GM18519 (cell line): ENCODE measurements around the gene SYNE3.

Experiments used
- ATAC-seq: cut with Tn5 transposase; IDR thresholded peaks from one replicate; pipeline ENCODE4 v1.9.1; 2021; ENCODE audit warnings: mild to moderate bottlenecking, moderate library complexity; ENCODE audit not compliant: unreplicated experiment, low FRiP score

SYNE3 gene

DNA sequence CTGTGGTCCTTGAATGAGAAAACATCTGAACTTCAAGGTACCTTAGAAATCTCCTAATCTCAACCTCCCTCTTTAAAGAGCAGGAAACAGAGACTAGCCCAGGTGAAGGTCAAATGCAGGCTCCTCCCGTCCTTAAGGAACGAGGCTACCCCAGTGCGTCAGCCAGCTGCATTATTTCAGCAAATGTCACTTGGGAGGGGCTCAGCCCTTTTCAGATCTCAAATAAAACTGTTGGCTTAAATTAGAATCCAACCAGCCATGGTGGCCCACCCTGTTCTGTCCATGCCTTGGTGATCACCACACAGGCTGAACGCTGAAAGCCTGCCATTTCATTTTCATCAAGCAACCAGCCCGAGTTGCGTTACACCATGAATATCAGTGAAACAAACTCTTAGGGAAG is 7.0 kb downstream of the SYNE3 start:
- ATAC-seq: no peak

DNA sequence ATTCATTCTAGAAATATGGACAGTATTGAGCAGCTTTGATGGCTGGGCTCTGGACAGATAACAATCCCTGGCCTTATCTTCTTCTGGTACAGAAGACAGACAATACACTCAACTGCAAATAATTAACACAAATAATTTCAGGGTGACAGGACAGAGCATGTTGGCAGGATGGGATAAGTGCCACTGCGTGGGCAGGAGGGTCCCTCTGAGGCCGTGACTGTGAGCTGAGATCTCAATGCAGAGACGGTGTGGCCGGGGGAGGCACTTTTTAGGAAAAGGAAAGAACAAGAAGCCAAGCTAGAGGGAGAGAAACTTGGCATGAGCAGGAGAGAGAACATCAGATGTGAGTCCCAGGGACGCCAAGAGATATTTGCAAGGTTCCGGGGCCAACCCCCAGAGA is 8.1 kb downstream of the SYNE3 start:
- no peak for ATAC-seq

DNA sequence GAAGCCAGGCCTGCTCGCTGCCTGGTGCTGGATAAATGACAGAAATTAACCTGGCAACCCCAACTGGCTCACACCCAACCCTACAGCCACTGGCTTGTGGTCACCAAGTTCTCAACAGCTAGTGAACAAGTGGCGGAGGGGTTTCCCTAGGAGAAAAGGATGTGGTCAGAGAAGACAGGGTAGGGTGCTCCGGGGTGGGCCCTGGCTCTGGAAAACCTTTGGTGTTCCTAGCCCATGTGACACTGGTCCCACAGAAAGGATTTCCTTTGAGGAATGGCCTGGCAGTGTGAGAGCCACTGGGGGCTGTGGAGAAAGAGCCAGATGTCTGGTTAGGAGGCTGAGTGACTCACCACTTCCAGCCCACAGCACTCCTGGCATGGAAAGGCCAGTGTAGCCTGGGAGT is 8.7 kb downstream of the SYNE3 start:
- no peak for ATAC-seq

DNA sequence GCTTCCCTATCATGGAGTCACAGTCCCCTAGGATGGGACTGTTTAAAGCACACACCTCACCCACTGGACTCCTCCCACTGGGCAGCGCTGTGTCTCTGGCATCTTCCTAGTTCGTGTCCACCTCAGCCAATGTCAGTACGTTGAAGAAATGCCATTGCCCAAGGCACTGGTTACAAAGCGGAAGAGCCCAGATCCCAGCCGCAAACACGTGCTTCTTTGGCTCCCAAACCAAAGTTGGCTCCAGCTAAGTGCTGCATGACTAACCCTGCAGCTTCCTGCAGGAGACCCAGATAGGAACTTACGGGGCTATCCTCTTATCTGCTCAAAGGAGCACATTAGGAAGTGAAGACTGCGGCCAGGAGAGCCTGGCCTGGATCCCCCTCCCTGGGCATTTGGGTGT is 9.3 kb downstream of the SYNE3 start:
- ATAC-seq: no peak

DNA sequence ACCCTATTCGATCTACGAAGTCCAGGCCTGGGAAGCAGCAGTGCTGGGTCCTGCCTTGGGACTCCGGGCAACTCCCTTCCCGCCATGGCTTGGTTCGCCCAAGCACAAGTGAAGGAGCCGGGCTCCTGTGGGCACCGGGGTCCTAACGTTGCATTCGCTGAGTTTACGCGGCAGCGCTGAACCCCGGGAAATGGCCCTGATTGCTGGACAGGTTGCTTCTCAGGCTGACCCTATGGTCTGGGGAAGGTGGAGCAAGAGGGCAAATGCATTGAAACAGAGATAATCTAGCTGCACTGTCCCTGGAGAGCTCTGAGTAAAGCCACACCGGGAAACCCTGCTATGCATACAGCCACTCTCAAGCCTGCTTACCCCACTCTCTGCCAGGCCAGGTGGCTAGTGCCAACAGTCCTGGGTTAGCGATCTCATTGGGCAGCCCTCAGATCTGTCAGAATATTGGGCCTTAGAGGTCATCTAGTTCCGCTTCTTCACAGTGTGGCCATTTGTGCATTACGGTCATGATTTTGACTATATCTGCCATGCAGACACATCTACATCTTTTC is 11.3 kb downstream of the SYNE3 start:
- no peak for ATAC-seq

DNA sequence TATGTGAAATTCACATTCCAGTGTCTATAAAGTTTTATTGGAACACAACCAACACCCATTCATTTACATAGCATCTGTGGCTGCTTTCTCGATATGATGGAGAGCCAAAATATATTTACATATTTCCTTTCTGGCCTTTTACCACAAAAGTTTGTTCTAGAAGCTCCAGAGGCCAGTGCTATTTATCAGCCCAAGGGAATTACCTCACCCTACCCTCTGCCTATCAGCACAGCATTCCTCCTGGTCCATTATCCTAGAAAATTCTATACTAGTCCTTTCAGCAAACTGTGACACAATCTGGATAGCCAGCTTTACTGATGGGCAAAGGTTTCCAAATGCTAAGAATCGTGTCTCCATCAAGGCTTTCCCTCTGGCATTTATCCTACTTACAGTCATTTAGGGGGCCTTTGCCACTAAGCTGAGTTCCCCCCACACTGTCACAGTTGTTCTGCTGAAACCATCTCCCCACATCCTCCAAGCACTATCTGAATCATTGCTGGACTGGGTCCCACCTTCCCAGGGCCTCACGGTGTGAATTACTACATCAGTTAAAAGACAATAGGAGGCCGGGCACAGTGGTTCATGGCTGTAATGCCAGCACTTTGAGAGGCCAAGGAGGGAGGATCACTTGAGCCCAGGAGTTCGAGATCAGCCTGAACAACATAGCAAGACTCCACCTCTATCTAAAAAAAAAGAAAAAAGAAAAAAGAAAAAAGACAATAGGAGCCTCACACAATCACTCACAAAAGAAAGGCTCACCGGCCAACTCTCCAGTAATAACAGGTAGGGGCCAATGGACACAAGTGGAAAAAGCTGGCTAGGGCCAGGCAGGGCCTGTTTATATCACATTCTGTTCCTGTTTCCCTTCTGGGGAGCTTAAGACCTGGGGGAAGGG is 12.1 kb downstream of the SYNE3 start:
- ATAC-seq: no peak

DNA sequence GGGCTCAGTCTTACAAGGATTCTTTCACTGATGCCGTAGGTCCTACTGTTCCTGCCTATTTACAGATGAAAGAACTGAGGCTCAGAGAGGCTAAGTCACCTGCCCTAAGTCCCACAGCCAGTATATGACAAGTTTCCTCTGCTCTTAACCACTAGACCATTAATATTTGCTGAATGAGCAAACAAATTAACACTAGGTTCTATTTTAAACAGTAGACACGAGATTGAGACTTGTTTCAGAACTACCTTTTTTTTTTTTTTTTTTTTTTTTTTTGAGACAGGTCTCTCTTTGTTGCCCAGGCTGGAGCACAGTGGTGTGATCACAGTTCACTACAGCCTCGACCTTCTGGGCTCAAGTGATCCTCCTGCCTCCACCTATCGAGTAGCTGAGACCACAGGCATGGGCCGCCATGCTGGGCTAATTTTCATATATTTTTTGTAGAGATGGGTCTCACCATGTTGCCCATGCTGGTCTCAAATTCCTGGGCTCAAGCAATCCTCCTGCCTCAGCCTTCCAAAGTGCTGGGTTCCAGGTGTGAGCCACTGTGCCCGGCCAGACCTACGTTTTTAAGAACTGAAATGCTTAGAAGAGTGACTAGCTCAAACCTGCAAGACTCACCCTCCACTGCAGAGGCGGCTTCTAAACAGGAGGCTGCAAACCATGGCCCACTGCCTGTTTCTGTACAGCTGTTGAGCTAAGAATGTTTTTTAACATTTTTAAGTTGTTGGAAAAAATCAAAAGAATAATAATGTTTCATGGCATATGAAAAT is 12.9 kb downstream of the SYNE3 start:
- ATAC-seq: peak; percentile 54

DNA sequence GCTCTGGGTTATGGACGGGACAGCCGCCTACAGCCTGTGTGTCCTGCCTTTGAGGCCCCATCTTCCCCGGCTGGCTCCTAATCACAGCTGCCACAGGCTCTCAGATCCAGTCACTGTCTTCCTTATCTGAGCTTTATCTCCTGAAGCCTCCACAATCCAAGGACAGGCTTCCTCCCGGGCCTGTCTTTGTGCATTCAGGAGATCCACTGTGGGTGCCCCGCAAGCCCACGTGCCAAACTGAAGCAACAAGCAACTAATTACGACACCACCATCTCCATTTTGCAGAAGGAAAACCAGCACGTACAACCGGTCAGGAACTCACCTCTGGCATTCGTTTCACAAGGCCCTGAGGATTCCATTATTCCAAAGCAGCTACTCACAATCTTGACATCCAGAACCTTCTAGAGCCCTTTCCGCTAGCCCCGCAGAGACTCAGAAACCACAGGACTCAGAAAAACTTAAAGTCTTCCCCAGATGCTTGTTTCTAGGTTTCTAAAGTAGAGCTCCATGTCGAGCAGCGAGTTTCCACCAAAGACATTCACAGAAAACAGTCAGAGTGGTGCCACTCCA is 14.0 kb downstream of the SYNE3 start:
- no peak for ATAC-seq

DNA sequence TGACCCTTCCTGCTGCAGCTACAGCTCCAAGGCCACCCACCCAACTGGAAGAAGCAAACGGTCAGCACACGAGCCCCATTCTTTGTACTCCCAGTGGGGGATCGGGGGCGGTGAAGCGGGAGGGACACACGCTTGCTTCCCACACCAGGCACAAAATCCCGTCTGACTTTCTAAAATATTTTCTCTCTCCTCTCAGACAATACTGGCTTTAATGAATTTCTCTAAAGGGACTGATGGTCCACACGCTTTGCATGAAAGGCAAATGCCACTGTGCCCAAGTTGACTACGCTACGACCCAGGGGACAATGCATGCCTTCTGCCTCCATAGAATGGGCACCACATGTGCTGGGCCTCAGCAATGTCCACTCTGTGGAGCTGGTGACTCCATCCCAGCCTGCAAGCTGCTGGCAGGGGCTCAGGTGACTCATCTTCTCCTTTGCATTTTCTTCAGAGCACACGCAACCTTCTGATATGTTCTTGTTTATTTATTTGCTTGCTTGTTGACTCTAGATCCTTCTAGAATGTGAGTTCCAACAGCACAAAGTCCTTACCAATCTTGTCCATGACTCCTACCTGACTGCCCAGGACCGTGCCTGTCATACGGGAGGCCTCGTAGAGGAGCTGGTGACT is 15.6 kb downstream of the SYNE3 start:
- no peak for ATAC-seq

DNA sequence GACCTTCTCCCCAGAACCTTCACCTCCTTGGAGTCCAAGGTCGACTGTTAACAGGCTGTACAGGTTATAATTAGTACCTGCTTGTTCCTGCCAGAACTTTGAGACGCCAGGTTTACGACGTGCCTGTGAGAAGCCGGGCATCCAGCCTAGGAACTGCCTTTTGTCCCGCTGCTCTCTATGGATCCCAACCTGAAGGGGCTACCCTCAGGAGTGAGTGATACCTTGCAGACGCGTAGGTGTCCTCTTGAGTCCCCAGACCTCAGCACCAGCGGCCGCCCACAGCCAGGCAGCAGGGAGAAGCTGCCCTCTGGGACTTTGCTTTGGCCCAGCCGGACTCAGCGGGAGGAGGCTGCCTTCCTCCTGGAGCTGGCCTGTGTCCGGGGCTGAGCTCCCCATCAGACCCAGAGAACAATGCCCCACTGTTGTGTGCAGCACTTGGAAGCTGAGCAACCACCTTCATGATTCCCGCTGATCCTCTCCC is 16.2 kb downstream of the SYNE3 start:
- no peak for ATAC-seq

DNA sequence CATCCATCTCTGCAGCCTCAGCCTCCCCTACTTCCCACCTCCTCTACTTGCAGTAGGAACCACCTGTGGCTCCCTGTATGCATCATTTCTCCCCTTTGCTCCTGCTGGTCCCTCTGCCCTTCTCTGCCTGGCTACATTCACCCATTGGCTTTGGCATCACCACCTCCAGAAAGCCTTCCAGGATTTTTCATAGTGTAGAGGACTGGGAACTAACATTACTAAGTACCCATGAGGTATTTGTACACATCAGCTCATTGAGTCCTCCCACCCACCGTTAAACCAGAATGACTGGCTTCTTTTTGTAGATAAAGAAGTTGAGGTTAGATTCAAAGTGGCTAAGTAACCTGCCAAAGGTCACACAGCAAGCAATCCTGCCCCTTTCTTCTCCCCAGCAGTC is 17.1 kb downstream of the SYNE3 start:
- no peak for ATAC-seq

DNA sequence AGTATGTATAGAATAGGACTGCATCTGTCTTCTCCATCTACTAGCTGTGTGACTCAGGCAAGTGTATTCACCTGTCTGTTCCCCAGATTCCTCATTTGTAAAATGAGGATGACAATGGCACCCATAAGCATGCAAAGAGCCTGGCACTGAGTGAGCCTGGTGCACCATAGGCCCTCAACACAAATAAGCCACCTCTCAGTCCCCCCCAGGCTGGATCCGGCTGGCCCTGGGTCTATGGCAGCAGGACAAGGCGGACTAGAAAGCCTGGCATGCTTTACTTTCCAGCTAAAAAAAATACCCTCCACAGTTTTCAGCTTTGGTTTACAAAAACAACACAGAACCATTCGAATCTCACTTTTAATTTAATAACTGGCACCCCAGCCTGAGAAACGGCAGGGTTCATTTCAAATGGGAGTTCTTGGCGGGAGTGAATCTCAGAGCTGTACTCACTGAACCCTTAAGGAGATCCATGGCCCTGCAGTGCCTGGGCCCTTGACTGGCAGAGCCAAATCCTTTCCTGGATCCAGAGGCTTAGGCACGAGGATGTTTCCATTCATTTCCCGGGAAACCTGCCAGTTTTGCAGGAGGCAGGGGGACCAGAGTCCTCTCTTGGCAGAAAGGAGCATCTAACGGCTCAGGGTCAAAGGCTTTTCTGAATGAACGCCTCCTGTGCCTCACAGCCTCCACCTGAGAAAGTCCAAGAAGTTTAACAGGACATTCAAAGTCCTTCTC is 17.7 kb downstream of the SYNE3 start:
- no peak for ATAC-seq

DNA sequence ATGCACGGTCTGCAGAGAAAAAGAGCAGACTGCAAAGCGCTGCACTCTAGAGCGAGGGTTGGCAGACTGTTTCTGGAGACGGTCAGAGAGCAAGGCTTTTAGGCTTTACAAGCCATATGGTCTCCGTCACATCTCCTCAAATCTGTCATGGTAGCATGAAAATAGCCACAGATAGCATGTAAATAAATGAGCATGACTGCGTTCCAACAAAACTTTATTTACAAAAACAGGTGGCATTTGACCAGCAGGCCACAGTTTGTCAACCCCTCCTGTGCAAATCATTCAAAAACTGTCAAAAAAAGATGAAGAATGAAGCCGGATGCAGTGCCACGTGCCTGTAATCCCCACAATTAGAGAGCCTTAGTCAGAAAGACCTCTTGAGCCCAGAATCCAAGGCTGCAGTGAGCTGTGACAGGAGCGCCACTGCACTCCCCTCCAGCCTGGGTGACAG is 18.9 kb downstream of the SYNE3 start:
- no peak for ATAC-seq

DNA sequence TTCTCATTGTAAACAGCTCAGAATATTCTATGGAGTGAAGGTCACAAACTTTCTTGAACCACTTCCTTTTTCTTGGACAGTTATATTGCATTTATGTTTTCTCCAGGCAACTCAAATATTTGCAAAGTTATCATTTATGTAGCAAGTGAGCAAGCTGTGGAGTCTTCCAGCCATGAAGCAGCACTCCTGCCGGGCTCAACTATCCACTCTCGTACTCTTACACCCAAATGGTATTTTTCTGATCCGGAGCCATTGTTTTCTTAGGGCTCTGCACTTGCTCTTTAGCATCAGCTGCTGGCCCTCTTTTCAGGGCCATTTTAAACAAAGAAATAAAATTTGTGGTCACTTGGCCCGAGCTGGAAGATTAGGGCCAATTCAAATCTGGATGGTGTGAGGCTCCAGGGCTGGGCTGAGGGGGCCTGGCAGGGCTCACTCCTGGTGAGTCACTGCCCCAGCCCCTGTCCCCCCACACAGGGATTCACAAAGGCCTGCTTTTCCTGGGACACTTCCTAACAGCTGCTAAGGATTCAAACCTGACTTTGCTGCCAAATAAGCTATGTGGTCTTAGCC is 19.7 kb downstream of the SYNE3 start:
- ATAC-seq: no peak

DNA sequence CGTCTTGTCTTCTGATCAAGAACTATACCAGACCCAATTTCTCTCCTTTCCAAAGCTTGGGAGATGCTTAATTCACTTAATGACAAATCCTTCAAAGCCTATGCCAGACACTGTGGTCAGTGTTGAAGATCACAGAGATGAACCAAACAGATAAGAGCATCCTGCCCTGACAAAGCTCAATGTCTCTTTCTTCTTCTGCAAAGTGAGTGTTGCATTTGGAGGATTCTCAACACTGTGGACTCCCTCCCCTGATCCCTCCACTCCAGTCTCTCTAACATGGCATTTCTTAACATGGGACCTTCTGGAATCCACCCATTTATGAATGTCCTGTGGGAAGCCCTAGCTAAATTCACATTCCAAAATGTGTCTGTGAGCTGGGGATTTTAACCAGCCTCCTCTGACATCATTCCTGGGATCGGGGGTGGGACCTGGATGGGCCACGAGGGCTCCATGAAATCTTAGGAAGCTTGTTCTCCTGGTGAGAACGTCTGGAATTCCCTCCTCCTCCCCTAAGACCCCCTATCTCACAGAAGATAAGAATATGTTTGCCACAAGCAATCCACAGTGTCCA is 20.3 kb downstream of the SYNE3 start:
- ATAC-seq: no peak

DNA sequence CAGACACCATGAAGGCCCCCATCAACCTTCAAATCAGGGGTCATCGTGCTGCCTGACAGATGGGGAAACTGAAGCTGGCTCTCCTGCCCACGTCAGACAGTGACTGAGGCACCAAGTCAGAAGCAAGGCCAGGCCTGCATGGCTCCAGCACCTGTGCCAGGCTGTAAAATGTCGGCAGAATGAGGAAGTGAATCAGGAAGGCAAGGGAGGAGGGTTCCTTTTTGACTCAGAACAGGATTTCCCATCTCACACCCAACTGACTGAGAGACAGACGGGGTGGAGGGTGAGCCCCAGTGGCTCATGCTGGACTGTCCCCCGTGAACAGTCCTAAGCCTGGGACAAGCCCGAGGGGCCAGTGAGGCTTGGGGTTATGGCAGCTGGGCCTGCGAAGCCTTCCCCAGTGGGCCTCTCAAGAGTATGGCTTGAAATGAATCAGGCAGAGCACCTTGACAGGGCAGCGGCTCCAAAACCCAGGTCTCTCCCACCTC is 20.9 kb downstream of the SYNE3 start:
- ATAC-seq: peak; percentile 70

DNA sequence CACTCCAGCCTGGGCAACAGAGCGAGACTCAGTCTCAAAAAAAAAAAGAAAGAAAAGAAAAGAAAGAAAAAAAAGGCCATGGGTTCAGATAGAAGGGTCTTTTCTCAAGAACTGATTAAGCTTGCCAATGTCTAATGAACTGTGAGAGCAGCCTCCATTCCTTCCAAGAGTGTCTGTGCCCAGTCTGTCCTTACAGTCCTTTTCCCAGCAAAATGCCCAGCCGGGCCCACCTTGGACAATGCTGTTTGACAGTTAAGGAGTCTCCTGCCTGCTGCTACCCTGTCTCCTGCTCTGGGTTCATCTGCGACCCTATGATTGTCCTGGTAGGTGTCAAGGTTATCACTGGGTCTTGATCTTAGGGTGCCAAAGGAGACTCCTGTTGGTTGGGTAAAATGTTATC is 21.4 kb downstream of the SYNE3 start:
- no peak for ATAC-seq

DNA sequence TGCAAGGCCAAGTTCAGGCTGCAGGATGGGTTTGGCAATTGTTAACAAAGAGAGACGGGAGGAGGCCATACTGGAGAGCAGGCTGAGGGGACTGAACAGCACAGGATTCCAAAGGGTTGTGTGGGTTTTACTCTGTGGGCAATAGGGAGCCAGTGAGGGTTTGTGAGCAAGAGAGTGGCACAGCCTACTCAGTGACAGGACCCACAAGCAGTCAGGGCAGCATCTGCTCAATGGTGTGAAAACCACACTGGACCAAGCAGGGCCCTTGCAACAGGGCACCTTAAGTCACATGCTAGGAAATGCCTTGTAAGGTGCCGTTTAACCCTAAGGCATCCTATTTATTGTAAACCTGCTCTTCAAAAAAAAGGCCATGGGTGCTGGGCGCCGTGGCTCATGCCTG is 22.0 kb downstream of the SYNE3 start:
- no peak for ATAC-seq

DNA sequence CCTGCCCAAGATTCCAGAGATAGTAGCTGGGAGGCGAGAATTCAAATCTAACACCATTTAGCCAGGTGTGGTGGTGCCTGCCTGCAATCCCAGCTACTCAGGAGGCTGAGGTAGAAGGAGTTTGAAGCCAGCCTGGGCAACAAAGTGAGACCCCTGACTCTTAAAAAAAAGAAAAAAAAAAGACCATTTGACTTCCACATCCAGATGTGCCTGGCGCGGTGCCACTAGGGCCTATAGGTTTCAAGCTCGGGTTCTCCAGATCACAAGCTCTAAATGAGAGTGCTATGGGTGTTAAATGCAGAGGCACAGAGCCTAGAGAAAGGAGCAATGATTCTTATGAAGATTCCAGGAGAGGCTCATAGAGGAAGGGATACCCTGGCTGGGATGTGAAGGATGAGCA is 22.5 kb downstream of the SYNE3 start:
- ATAC-seq: no peak
